22Rv1 (cell line): ENCODE measurements around the gene RPLP2.

Experiments used
- H3K27ac ChIP-seq: fragments of 450-650 bp; 2 replicates; pipeline ENCODE4 v1.5.1; 2017
- ZFX ChIP-seq: fragments of 450-650 bp; IDR thresholded peaks from 2 replicates; pipeline ENCODE4 v1.6.1; 2017; ENCODE audit warnings: antibody characterized with exemption, borderline replicate concordance
- TF ChIP-seq, protein P1 (sequence below): fragments of 450-650 bp; IDR thresholded peaks from 2 replicates; pipeline ENCODE4 v1.5.1; 2017; ENCODE audit warnings: mild to moderate bottlenecking

The RPLP2 gene

GRCh38 chr11:848380-848931 lies 38.7 kb downstream of the RPLP2 start:
- H3K27ac ChIP-seq, result no peak overlapping the region
- TF ChIP-seq ZFX, result no peak
- TF ChIP-seq, protein P1, sequence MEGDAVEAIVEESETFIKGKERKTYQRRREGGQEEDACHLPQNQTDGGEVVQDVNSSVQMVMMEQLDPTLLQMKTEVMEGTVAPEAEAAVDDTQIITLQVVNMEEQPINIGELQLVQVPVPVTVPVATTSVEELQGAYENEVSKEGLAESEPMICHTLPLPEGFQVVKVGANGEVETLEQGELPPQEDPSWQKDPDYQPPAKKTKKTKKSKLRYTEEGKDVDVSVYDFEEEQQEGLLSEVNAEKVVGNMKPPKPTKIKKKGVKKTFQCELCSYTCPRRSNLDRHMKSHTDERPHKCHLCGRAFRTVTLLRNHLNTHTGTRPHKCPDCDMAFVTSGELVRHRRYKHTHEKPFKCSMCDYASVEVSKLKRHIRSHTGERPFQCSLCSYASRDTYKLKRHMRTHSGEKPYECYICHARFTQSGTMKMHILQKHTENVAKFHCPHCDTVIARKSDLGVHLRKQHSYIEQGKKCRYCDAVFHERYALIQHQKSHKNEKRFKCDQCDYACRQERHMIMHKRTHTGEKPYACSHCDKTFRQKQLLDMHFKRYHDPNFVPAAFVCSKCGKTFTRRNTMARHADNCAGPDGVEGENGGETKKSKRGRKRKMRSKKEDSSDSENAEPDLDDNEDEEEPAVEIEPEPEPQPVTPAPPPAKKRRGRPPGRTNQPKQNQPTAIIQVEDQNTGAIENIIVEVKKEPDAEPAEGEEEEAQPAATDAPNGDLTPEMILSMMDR, result peak; percentile 78

GRCh38 chr11:849104-849824 lies 39.5 kb downstream of the RPLP2 start:
- H3K27ac ChIP-seq, result no peak overlapping the region
- no peak for TF ChIP-seq ZFX
- TF ChIP-seq, protein P1, result no peak

- TF ChIP-seq ZFX, result no peak
- TF ChIP-seq, protein P1, result no peak
- H3K27ac ChIP-seq, result no peak overlapping the region
Observed at GRCh38 chr11:849951-850774, 40.4 kb downstream of the RPLP2 start.

DNA sequence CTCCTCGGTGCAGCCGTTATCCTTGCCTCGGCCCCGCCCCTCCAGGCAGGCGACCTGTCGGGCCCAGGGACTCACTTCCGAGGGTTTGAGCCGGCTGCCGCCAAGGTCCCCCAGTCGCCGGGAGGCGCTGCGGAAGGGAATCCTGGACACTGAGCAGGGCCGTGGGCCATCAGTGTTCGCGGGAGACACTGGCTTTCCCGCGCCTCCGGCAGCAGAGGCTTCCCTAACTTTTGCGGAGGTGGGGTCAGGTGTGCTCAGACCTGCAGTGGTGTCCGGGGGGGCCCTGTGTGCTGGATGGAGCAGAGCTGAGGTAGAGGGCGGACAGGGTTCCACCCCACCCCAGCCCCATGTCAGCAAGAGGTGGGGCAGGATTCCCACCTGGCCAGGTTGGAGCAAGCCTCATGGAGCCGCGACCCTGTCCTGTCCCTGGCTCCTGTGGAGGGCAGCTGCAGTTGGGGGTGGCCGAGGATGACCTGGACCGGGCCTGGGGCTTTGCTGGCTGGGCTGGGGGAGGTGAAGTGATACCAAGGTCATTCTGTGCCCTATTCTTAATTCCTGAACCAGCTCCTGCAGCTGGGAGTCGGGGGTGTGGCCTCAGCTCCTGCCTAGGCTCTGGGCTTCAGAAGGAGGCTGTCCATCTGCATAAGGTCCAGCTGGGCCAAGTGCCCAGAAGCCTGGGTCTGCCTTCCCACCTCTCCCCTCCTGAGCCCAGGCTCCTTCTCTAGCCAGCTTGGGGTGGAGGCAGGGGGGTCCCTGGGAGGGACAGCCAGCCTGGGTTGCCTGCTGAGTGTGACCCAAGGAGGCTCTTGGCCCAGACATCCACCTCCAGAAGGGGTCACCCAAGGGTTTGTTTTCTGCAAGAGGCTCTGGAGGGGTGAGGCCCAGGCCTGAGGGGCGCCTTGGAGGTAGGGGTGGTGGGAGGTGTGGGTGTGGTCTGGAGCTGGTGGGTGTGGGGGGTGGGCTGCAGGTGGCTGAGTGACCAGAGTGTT lies 41.3 kb downstream of the RPLP2 start:
- no peak for TF ChIP-seq ZFX
- TF ChIP-seq, protein P1, result no peak
- no peak overlapping the region for H3K27ac ChIP-seq

GRCh38 chr11:852762-853161 lies 43.0 kb downstream of the RPLP2 start:
- H3K27ac ChIP-seq, result no peak overlapping the region

More at GRCh38 chr11:852762-853161, 43.0 kb downstream of the RPLP2 start:
- no peak for TF ChIP-seq ZFX
- TF ChIP-seq, protein P1, result no peak
